GM18526 (cell line): ENCODE data around the gene HSD3B7.

Source experiments
- POLR2A ChIP-seq: IDR thresholded peaks from 3 replicates; pipeline ENCODE4 v1.6.1; 2011; ENCODE audit not compliant: insufficient read length; ENCODE audit errors: extremely low read depth

HSD3B7 gene

GRCh38 chr16:30984669-30985400, at the start of gene HSD3B7:
TSS of gene HSD3B7 (plus strand) at chr16:30985207. CDS start at chr16:30985659, 452 bp downstream.
- TF ChIP-seq POLR2A = no peak

GRCh38 chr16:30937692-30938091, 47.3 kb upstream of the HSD3B7 start:
- TF ChIP-seq POLR2A = no peak

GRCh38 chr16:30941600-30942425, 43.2 kb upstream of the HSD3B7 start:
- no peak for TF ChIP-seq POLR2A

- no peak for TF ChIP-seq POLR2A
Measured at GRCh38 chr16:30942426-30942806, 42.6 kb upstream of the HSD3B7 start.

GRCh38 chr16:30944352-30944751, 40.7 kb upstream of the HSD3B7 start:
- no peak for TF ChIP-seq POLR2A

- TF ChIP-seq POLR2A = no peak
Measured at GRCh38 chr16:30946671-30947540, 38.1 kb upstream of the HSD3B7 start.

- no peak for TF ChIP-seq POLR2A
Measured at GRCh38 chr16:30947541-30947858, 37.5 kb upstream of the HSD3B7 start.

GRCh38 chr16:30947859-30948666, 36.9 kb upstream of the HSD3B7 start:
- no peak for TF ChIP-seq POLR2A

- TF ChIP-seq POLR2A = peak; percentile 54
Measured at GRCh38 chr16:30948667-30949649, 36.0 kb upstream of the HSD3B7 start, which contains the start of gene ORAI3. TSS of gene ORAI3 (plus strand) at chr16:30949068. CDS start at chr16:30949290, 222 bp downstream.

GRCh38 chr16:30949650-30950515, 35.1 kb upstream of the HSD3B7 start:
- peak; percentile 60 for TF ChIP-seq POLR2A

GRCh38 chr16:30950516-30951065, 34.4 kb upstream of the HSD3B7 start:
- TF ChIP-seq POLR2A = no peak

GRCh38 chr16:30951193-30951592, 33.8 kb upstream of the HSD3B7 start:
- TF ChIP-seq POLR2A = no peak
